Measurements from ENCODE around the gene LRP1B. TPM values are rescaled to one million over a fixed set of nuclear protein-coding genes. Genes with fewer than 3 reads are reported as not detected.

Gene LRP1B
- total RNA-seq, 1 experiment from 2014 or later = 0.52 TPM

GRCh38 chr2:142033393-142033792 lies 97.4 kb downstream of the LRP1B start:
- Mint-ChIP-seq H3K27ac (no peak overlapping the region), H3K4me3 (no peak overlapping the region), H3K27me3 (ENCODE audit: low read depth) (no peaks in the 10 kb centered on the region), H3K4me1 (peaks cover 21% of the 10 kb centered on the region), H3K36me3 (no peaks in the 10 kb centered on the region), H3K9me3 (0 out of 2 replicates have a peak, but pooled peaks cover 5% of the 10 kb centered on the region)
- CTCF ChIA-PET = no interaction called here
- TF ChIP-seq ZMAT4 (CRISPR knock-in tag; IDR thresholded peaks at IDR 0.05) = no peak
- no peak for TF ChIP-seq TCF7 (CRISPR knock-in tag; IDR thresholded peaks at IDR 0.05; ENCODE audit: low read depth)
- TF ChIP-seq MAX (CRISPR knock-in tag; IDR thresholded peaks at IDR 0.05) = no peak
- no peak for TF ChIP-seq NR1H2 (CRISPR knock-in tag; IDR thresholded peaks at IDR 0.05)
- TF ChIP-seq GRHL2 (CRISPR knock-in tag; IDR thresholded peaks at IDR 0.05; ENCODE audit: insufficient replicate concordance, severe bottlenecking) = no peak
- no peak for TF ChIP-seq ZSCAN18 (CRISPR knock-in tag; IDR thresholded peaks at IDR 0.05)
- TF ChIP-seq ZNF416 (CRISPR knock-in tag; IDR thresholded peaks at IDR 0.05) = no peak
- TF ChIP-seq ZNF138 (CRISPR knock-in tag; conservative IDR thresholded peaks at IDR 0.05) = no peak
- no peak for TF ChIP-seq RORB (CRISPR knock-in tag; IDR thresholded peaks at IDR 0.05)
- TF ChIP-seq SP1 (CRISPR knock-in tag; conservative IDR thresholded peaks at IDR 0.05) = no peak
- no peak for TF ChIP-seq AR (CRISPR knock-in tag; IDR thresholded peaks at IDR 0.05)
- no peak for TF ChIP-seq SMAD4 (CRISPR knock-in tag; IDR thresholded peaks at IDR 0.05)
- no peak for TF ChIP-seq ELF4 (CRISPR knock-in tag; IDR thresholded peaks at IDR 0.05; ENCODE audit: low read depth)
- TF ChIP-seq NFYB (CRISPR knock-in tag; conservative IDR thresholded peaks at IDR 0.05; ENCODE audit: low read depth) = no peak
- TF ChIP-seq NR2C2 (CRISPR knock-in tag; IDR thresholded peaks at IDR 0.05) = no peak
- no peak for TF ChIP-seq ATF6 (CRISPR knock-in tag; IDR thresholded peaks at IDR 0.05)
- TF ChIP-seq ZNF671 (CRISPR knock-in tag; IDR thresholded peaks at IDR 0.05) = no peak
- TF ChIP-seq MYBL2 (CRISPR knock-in tag; IDR thresholded peaks at IDR 0.05) = no peak
- no peak for TF ChIP-seq ESRRA (CRISPR knock-in tag; IDR thresholded peaks at IDR 0.05; ENCODE audit: borderline replicate concordance)
- POLR2A ChIA-PET = no interaction called here
- DNase-seq (ENCODE audit: low spot score) = no peak
- no peak for ATAC-seq

GRCh38 chr2:142031656-142032055 lies 99.2 kb downstream of the LRP1B start:
- Mint-ChIP-seq H3K36me3 (no peaks in the 10 kb centered on the region), H3K4me3 (no peak overlapping the region), H3K27me3 (ENCODE audit: low read depth) (no peaks in the 10 kb centered on the region), H3K27ac (no peak overlapping the region), H3K4me1 (peaks cover 12% of the 10 kb centered on the region), H3K9me3 (0 out of 2 replicates have a peak, but pooled peaks cover 5% of the 10 kb centered on the region)
- POLR2A ChIA-PET = no interaction called here
- DNase-seq (ENCODE audit: low spot score) = no peak
- CTCF ChIA-PET = no interaction called here
- no peak for ATAC-seq
- no peak for TF ChIP-seq TEAD1 (CRISPR knock-in tag; IDR thresholded peaks at IDR 0.05)
- no peak for TF ChIP-seq NR1H2 (CRISPR knock-in tag; IDR thresholded peaks at IDR 0.05)
- TF ChIP-seq RELA (CRISPR knock-in tag; IDR thresholded peaks at IDR 0.05; ENCODE audit: borderline replicate concordance) = no peak
- TF ChIP-seq ERG (CRISPR knock-in tag; IDR thresholded peaks at IDR 0.05) = no peak
- no peak for TF ChIP-seq ZNF138 (CRISPR knock-in tag; conservative IDR thresholded peaks at IDR 0.05)
- no peak for TF ChIP-seq STAT6 (CRISPR knock-in tag; conservative IDR thresholded peaks at IDR 0.05; ENCODE audit: low read depth)

Data from WTC11 (cell line).